ENCODE data around the gene PSMD4. TPM values are rescaled to one million over a fixed set of nuclear protein-coding genes. Genes with fewer than 3 reads are reported as not detected.
A peak's percentile ranks its signal among the peaks of the same experiment; 100 is the strongest.

Gene PSMD4
- total RNA-seq, 1 donor from 2014 or later = 152 TPM

DNA sequence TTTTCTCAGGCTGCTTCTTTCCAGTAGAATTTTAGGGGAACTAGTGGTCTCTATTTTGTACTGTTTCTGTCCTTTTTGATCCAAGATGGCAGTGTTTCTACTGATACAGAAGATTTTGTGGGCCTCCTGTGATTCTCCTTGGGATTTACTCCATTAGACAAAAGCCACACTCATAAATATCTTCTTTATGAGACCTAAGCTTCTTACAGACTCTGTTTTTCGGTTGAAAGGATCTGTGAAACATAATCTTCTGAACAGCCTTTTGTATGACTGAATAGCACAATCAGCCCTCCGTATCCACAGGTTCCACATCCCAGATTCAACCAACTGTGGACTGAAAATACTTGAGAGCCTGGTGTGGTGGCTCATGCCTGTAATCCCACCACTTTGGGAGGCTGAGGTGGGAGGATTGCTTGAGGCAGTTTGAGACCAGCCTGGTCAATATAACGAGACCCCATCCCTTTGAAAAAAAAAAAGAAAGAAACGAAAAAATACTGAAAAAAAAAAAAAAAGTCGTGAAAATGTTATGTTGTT, 10.8 kb upstream of the PSMD4 start:
- Histone ChIP-seq H3K27me3 (ENCODE audit: control insufficient read depth, insufficient read depth, low read length) (no peaks in the 10 kb centered on the region), H3K4me3 (ENCODE audit: low read depth, low read length) (no peak overlapping the region), H3K36me3 (ENCODE audit: control insufficient read depth, insufficient read depth, low read length) (peaks cover 2% of the 10 kb centered on the region)
- DNase-seq (ENCODE audit: low read depth) = no peak
- no peak for TF ChIP-seq CTCF (IDR thresholded peaks at IDR 0.05; ENCODE audit: insufficient read depth, low read length, poor library complexity, severe bottlenecking)

GRCh38 chr1:151246786-151247185, 7.7 kb upstream of the PSMD4 start:
- no peak for TF ChIP-seq CTCF (IDR thresholded peaks at IDR 0.05; ENCODE audit: insufficient read depth, low read length, poor library complexity, severe bottlenecking)
- DNase-seq (ENCODE audit: low read depth) = no peak
- Histone ChIP-seq H3K36me3 (ENCODE audit: control insufficient read depth, insufficient read depth, low read length) (no peaks in the 10 kb centered on the region), H3K4me3 (ENCODE audit: low read depth, low read length) (no peak overlapping the region), H3K27me3 (ENCODE audit: control insufficient read depth, insufficient read depth, low read length) (no peaks in the 10 kb centered on the region)

DNA sequence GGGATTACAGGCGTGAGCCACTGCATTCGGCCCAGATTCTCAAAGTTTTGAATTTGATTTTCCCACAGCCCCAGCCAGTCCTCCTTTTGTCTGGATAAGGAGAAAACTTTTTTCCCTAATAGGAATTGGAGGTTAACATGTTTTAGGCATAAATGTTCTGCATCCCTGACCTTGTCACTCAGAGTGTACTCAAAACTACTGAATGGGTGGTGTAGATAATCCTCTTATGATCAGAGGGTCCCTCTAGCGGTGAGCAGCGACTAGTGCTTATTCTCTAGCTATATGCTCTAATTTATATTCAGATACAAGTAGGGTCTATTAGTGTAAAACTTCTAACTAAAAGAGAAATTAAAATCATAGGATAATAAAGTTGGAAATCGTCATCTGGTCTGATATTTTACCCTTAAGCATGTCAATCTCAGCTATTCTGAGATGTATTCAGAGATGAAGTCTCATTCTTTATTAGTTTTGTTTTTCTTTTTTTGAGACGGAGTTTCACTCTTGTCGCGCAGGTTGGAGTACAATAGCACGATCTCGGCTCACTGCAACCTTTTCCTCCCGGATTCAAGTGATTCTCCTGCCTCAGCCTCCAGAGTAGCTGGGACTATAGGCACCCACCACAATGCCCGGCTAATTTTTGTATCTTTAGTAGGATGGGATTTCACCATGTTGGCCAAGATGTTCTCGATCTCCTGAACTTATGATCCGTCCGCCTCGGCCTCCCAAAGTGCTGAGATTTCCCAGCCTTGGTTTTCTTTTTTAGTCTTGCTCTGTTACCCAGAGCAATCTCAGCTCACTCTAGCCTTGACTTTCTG, 2.7 kb upstream of the PSMD4 start:
- no peaks in the 10 kb centered on the region for H3K27me3 ChIP-seq (ENCODE audit: control insufficient read depth, insufficient read depth, low read length)
- TF ChIP-seq CTCF (IDR thresholded peaks at IDR 0.05; ENCODE audit: insufficient read depth, low read length, poor library complexity, severe bottlenecking) = peak; percentile 88
- no peaks in the 10 kb centered on the region for H3K36me3 ChIP-seq (ENCODE audit: control insufficient read depth, insufficient read depth, low read length)
- no peak overlapping the region for H3K4me3 ChIP-seq (ENCODE audit: low read depth, low read length)
- peak; percentile 54 for DNase-seq (ENCODE audit: low read depth)

DNA sequence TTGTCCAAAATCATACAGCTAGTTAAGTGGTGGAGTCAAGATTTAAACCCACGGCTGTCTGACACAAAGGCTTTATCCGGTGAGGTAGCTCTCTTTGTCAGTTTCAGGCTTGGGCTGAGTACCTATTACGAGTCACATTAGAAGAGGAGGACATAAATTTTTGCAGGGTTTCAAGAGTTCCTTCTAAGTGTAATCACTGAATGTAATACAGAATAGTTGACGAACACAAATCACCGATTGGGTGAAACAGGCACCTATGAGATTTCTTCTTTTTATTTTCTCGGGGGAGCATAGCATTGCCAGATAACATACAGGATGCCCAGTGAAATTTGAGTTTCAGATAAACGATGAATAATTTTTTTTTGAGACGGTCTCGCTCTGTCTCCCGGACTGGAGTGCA, 847 bp downstream of the PSMD4 start:
- peak overlapping the region; percentile 96 for H3K4me3 ChIP-seq (ENCODE audit: low read depth, low read length)
- H3K27me3 ChIP-seq (ENCODE audit: control insufficient read depth, insufficient read depth, low read length) = no peaks in the 10 kb centered on the region
- no peak for DNase-seq (ENCODE audit: low read depth)
- no peak for TF ChIP-seq CTCF (IDR thresholded peaks at IDR 0.05; ENCODE audit: insufficient read depth, low read length, poor library complexity, severe bottlenecking)
- H3K36me3 ChIP-seq (ENCODE audit: control insufficient read depth, insufficient read depth, low read length) = no peaks in the 10 kb centered on the region

- no peaks in the 10 kb centered on the region for H3K27me3 ChIP-seq (ENCODE audit: control insufficient read depth, insufficient read depth, low read length)
- H3K36me3 ChIP-seq (ENCODE audit: control insufficient read depth, insufficient read depth, low read length) = no peaks in the 10 kb centered on the region
- no peak for TF ChIP-seq CTCF (IDR thresholded peaks at IDR 0.05; ENCODE audit: insufficient read depth, low read length, poor library complexity, severe bottlenecking)
- H3K4me3 ChIP-seq (ENCODE audit: low read depth, low read length) = no peak overlapping the region
- DNase-seq (ENCODE audit: low read depth) = no peak
Observed at GRCh38 chr1:151259351-151259750, 4.8 kb downstream of the PSMD4 start.
